Mesendoderm (in vitro differentiated cells): ENCODE data around the gene NPM1. TPM values are rescaled to one million over a fixed set of nuclear protein-coding genes. Genes with fewer than 3 reads are reported as not detected.
A peak's percentile ranks its signal among the peaks of the same experiment; 100 is the strongest.

Experiments
- DNase-seq: peaks from one replicate; pipeline ENCODE4 v3.0.0; 2013
- H2AK5ac ChIP-seq: 2 replicates; pipeline ENCODE4 v1.6.1; 2013; ENCODE audit warnings: low read length, inconsistent platforms
- H2BK120ac ChIP-seq: 2 replicates; pipeline ENCODE4 v1.6.1; 2013; ENCODE audit warnings: low read depth, mild to moderate bottlenecking, low read length, moderate library complexity, mixed read lengths
- H2BK15ac ChIP-seq: replicated peaks from 2 replicates; pipeline ENCODE4 v1.6.1; 2013; ENCODE audit warnings: low read depth, mild to moderate bottlenecking, moderate library complexity
- H2BK5ac ChIP-seq: 2 replicates; pipeline ENCODE4 v1.6.1; 2013; ENCODE audit warnings: low read length, inconsistent platforms
- H3K18ac ChIP-seq: 2 replicates; pipeline ENCODE4 v1.6.1; 2013; ENCODE audit warnings: mild to moderate bottlenecking, low read length, mixed read lengths
- H3K23ac ChIP-seq: one replicate; pipeline ENCODE4 v1.6.1; 2013; ENCODE audit warnings: low read length
- H3K27ac ChIP-seq: 2 replicates; pipeline ENCODE4 v1.5.1; 2013; ENCODE audit warnings: low read depth, mild to moderate bottlenecking, inconsistent platforms, low read length, moderate library complexity
- H3K27me3 ChIP-seq: 2 replicates; pipeline ENCODE4 v1.6.1; 2013; ENCODE audit warnings: low read length, control low read depth, mild to moderate bottlenecking, inconsistent platforms; ENCODE audit not compliant: insufficient read depth, poor library complexity
- H3K36me3 ChIP-seq: 2 replicates; pipeline ENCODE4 v1.6.1; 2013; ENCODE audit warnings: low read length, inconsistent platforms; ENCODE audit not compliant: control insufficient read depth, insufficient read depth
- H3K4ac ChIP-seq: one replicate; pipeline ENCODE4 v1.6.1; 2013; ENCODE audit warnings: low read depth, mild to moderate bottlenecking, low read length, moderate library complexity
- H3K4me1 ChIP-seq: 2 replicates; pipeline ENCODE4 v1.6.1; 2013; ENCODE audit warnings: low read depth, low read length, inconsistent platforms; ENCODE audit not compliant: control insufficient read depth
- H3K4me2 ChIP-seq: 2 replicates; pipeline ENCODE4 v1.6.1; 2013; ENCODE audit warnings: low read length
- H3K4me3 ChIP-seq: 2 replicates; pipeline ENCODE4 v1.5.1; 2013; ENCODE audit warnings: mild to moderate bottlenecking, low read length
- H3K56ac ChIP-seq: one replicate; pipeline ENCODE4 v1.6.1; 2013; ENCODE audit warnings: low read length
- H3K79me1 ChIP-seq: 2 replicates; pipeline ENCODE4 v1.6.1; 2013; ENCODE audit warnings: low read length, inconsistent platforms
- H3K79me2 ChIP-seq: 2 replicates; pipeline ENCODE4 v1.6.1; 2013; ENCODE audit warnings: mild to moderate bottlenecking, low read length; ENCODE audit not compliant: control insufficient read depth, insufficient read depth
- H3K9ac ChIP-seq: 2 replicates; pipeline ENCODE4 v1.6.1; 2013; ENCODE audit warnings: low read length, inconsistent platforms
- H4K5ac ChIP-seq: one replicate; pipeline ENCODE4 v1.6.1; 2013; ENCODE audit warnings: low read length
- H4K8ac ChIP-seq: one replicate; pipeline ENCODE4 v1.6.1; 2013; ENCODE audit warnings: low read depth, mild to moderate bottlenecking, control low read depth, low read length, moderate library complexity
- whole genome bisulfite sequencing: extraction: QIAGEN DNeasy Blood & Tissue Kit; methylation state at CpG from one replicate; pipeline ENCODE4 v1.1.7; 2013; ENCODE audit warnings: low lambda C conversion rate, missing lambda C conversion rate; ENCODE audit not compliant: insufficient coverage; ENCODE audit errors: extremely low coverage; 5-methylcytosine and 5-hydroxymethylcytosine counted together
- polyA plus RNA-seq, 2 experiments: library from polyadenylated mRNA; stranded (reverse); fragments of 200-250 nt; gene quantifications; one replicate each; pipeline ENCODE4 v1.2.3, GENCODE V29; 2013

The NPM1 gene
- polyA plus RNA-seq (2013, experiment 1 of 2), result 4,670 TPM
- polyA plus RNA-seq (2013, experiment 2 of 2), result 4,303 TPM

- Histone ChIP-seq H2BK15ac (no peak within 1 kb of the TSS), H3K9ac (peak within 1 kb of the TSS; percentile 98), H3K4me3 (peak within 1 kb of the TSS; percentile 54), H3K56ac (peak within 1 kb of the TSS; percentile 95), H3K36me3 (peaks cover 9% of the 10 kb centered on the region), H3K23ac (no peak within 1 kb of the TSS), H2BK120ac (peak within 1 kb of the TSS; percentile 48), H3K4me1 (peaks cover 2% of the 10 kb centered on the region), H4K8ac (peak within 1 kb of the TSS; percentile 83), H3K27me3 (no peaks in the 10 kb centered on the region), H2AK5ac (no peak within 1 kb of the TSS), H3K4ac (peak within 1 kb of the TSS; percentile 89), H2BK5ac (peak within 1 kb of the TSS; percentile 41), H3K27ac (peak within 1 kb of the TSS; percentile 65), H4K5ac (no peak within 1 kb of the TSS), H3K4me2 (peak within 1 kb of the TSS; percentile 58), H3K18ac (peak within 1 kb of the TSS; percentile 80), H3K79me2 (peaks cover 47% of the 10 kb centered on the region), H3K79me1 (no peaks in the 10 kb centered on the region)
- WGBS, result no CpG with 5 or more reads among the region's 56 CpGs
- DNase-seq, result peak; percentile 99
These were observed at the start of gene NPM1 for GRCh38 chr5:171387345-171387969. Gene NPM1 (plus strand): TSS chr5:171387849. CDS start chr5:171387949, 100 bp downstream.

GRCh38 chr5:171340042-171340441 is 47.6 kb upstream of the NPM1 start:
- no peak overlapping the region for H2BK15ac ChIP-seq
- H3K4me2 ChIP-seq, result no peak overlapping the region
- H3K4me1 ChIP-seq, result no peaks in the 10 kb centered on the region
- H2AK5ac ChIP-seq, result no peak overlapping the region
- H3K79me2 ChIP-seq, result no peaks in the 10 kb centered on the region
- no peak overlapping the region for H3K56ac ChIP-seq
- H3K9ac ChIP-seq, result no peak overlapping the region
- no peak overlapping the region for H2BK120ac ChIP-seq
- no peak overlapping the region for H3K23ac ChIP-seq
- no peak overlapping the region for H3K18ac ChIP-seq
- no peak overlapping the region for H3K27ac ChIP-seq
- no peaks in the 10 kb centered on the region for H3K36me3 ChIP-seq
- H3K27me3 ChIP-seq, result no peaks in the 10 kb centered on the region
- H4K5ac ChIP-seq, result no peak overlapping the region
- no peak overlapping the region for H2BK5ac ChIP-seq
- no peak overlapping the region for H3K4me3 ChIP-seq
- H4K8ac ChIP-seq, result no peak overlapping the region
- H3K4ac ChIP-seq, result no peak overlapping the region
- no peaks in the 10 kb centered on the region for H3K79me1 ChIP-seq
- no peak for DNase-seq

GRCh38 chr5:171340491-171340890 is 47.2 kb upstream of the NPM1 start:
- no peak for DNase-seq
- Histone ChIP-seq H3K36me3 (no peaks in the 10 kb centered on the region), H3K27me3 (no peaks in the 10 kb centered on the region), H3K4ac (no peak overlapping the region), H2BK15ac (no peak overlapping the region), H3K4me1 (no peaks in the 10 kb centered on the region), H3K18ac (no peak overlapping the region), H3K23ac (no peak overlapping the region), H2BK120ac (no peak overlapping the region), H3K27ac (no peak overlapping the region), H3K4me3 (no peak overlapping the region), H2BK5ac (no peak overlapping the region), H3K56ac (no peak overlapping the region), H3K9ac (no peak overlapping the region), H4K8ac (no peak overlapping the region), H3K4me2 (no peak overlapping the region), H3K79me1 (no peaks in the 10 kb centered on the region), H2AK5ac (no peak overlapping the region), H4K5ac (no peak overlapping the region), H3K79me2 (no peaks in the 10 kb centered on the region)
- WGBS, result 100% methylated on average over 2 of the region's 6 CpGs

- whole genome bisulfite sequencing, result no CpG with 5 or more reads among the region's 17 CpGs
- H4K5ac ChIP-seq, result no peak overlapping the region
- H3K79me1 ChIP-seq, result no peaks in the 10 kb centered on the region
- no peak overlapping the region for H3K18ac ChIP-seq
- H3K23ac ChIP-seq, result no peak overlapping the region
- no peaks in the 10 kb centered on the region for H3K27me3 ChIP-seq
- DNase-seq, result peak; percentile 77
- H3K36me3 ChIP-seq, result no peaks in the 10 kb centered on the region
- H3K4me3 ChIP-seq, result no peak overlapping the region
- H3K27ac ChIP-seq, result no peak overlapping the region
- no peak overlapping the region for H2AK5ac ChIP-seq
- no peaks in the 10 kb centered on the region for H3K4me1 ChIP-seq
- no peaks in the 10 kb centered on the region for H3K79me2 ChIP-seq
- H3K4me2 ChIP-seq, result no peak overlapping the region
- no peak overlapping the region for H2BK15ac ChIP-seq
- H3K4ac ChIP-seq, result no peak overlapping the region
- H2BK5ac ChIP-seq, result no peak overlapping the region
- no peak overlapping the region for H4K8ac ChIP-seq
- H3K9ac ChIP-seq, result no peak overlapping the region
- H2BK120ac ChIP-seq, result no peak overlapping the region
- no peak overlapping the region for H3K56ac ChIP-seq
These were observed 45.1 kb upstream of the NPM1 start for GRCh38 chr5:171342362-171343111.

- DNase-seq, result no peak
- H3K27ac ChIP-seq, result no peak overlapping the region
- no peaks in the 10 kb centered on the region for H3K4me1 ChIP-seq
- no peak overlapping the region for H2BK120ac ChIP-seq
- H3K23ac ChIP-seq, result no peak overlapping the region
- H3K56ac ChIP-seq, result no peak overlapping the region
- no peak overlapping the region for H2AK5ac ChIP-seq
- H3K4me3 ChIP-seq, result no peak overlapping the region
- no CpG with 5 or more reads among the region's 19 CpGs for WGBS
- no peak overlapping the region for H4K8ac ChIP-seq
- H2BK15ac ChIP-seq, result no peak overlapping the region
- no peak overlapping the region for H2BK5ac ChIP-seq
- no peak overlapping the region for H4K5ac ChIP-seq
- H3K9ac ChIP-seq, result no peak overlapping the region
- H3K36me3 ChIP-seq, result no peaks in the 10 kb centered on the region
- no peak overlapping the region for H3K4me2 ChIP-seq
- no peaks in the 10 kb centered on the region for H3K27me3 ChIP-seq
- H3K79me2 ChIP-seq, result no peaks in the 10 kb centered on the region
- H3K18ac ChIP-seq, result no peak overlapping the region
- no peaks in the 10 kb centered on the region for H3K79me1 ChIP-seq
- no peak overlapping the region for H3K4ac ChIP-seq
These were observed 42.6 kb upstream of the NPM1 start for GRCh38 chr5:171344936-171345608.
